MCF 10A (cell line): ENCODE results near the gene TTC21A. TPM values are rescaled to one million over a fixed set of nuclear protein-coding genes. Genes with fewer than 3 reads are reported as not detected.

ENCODE experiments used
- BruUV-seq: library from RNA; stranded (reverse); fragments of 400-500 nt; replicated peaks from 2 replicates; lab custom pipeline; 2021; lab: Mats Ljungman, UMichigan
- CTCF ChIA-PET: fragments of 300-600 bp; sonication (Branson Sonifier 250); formaldehyde crosslinking; extraction: SDS; loops from one replicate; lab custom pipeline; 2021; ENCODE audit warnings: antibody characterized with exemption, inconsistent platforms; lab: Yijun Ruan, JAX
- POLR2A ChIA-PET: fragments of 300-600, 350-650 bp; sonication (Branson Sonifier 250); formaldehyde crosslinking; extraction: SDS; loops from one replicate; lab custom pipeline; 2020; ENCODE audit warnings: antibody characterized with exemption, inconsistent platforms; lab: Yijun Ruan, JAX
- DNase-seq: peaks from one replicate; pipeline ENCODE4 v3.0.0-alpha.2; 2018; ENCODE audit not compliant: unreplicated experiment
- H3K27ac Mint-ChIP-seq: one replicate; pipeline ENCODE4 v1.8.0; 2022; ENCODE audit warnings: mild to moderate bottlenecking, low read depth, mixed read lengths; ENCODE audit not compliant: unreplicated experiment
- H3K27me3 Mint-ChIP-seq: one replicate; pipeline ENCODE4 v1.8.0; 2022; ENCODE audit warnings: mixed read lengths; ENCODE audit not compliant: insufficient read depth, unreplicated experiment
- H3K36me3 Mint-ChIP-seq: one replicate; pipeline ENCODE4 v1.8.0; 2022; ENCODE audit warnings: mild to moderate bottlenecking, moderate library complexity, mixed read lengths; ENCODE audit not compliant: insufficient read depth, unreplicated experiment
- H3K4me1 Mint-ChIP-seq: one replicate; pipeline ENCODE4 v1.8.0; 2022; ENCODE audit warnings: mixed read lengths; ENCODE audit not compliant: insufficient read depth, unreplicated experiment
- H3K4me3 Mint-ChIP-seq: one replicate; pipeline ENCODE4 v1.8.0; 2022; ENCODE audit warnings: mild to moderate bottlenecking, moderate library complexity, mixed read lengths; ENCODE audit not compliant: unreplicated experiment
- H3K9me3 Mint-ChIP-seq: one replicate; pipeline ENCODE4 v1.8.0; 2022; ENCODE audit warnings: mixed read lengths; ENCODE audit not compliant: unreplicated experiment
- CTCF ChIP-seq: fragments of 200-600 bp; IDR thresholded peaks from one replicate; pipeline ENCODE4 v1.8.0; 2022; ENCODE audit warnings: antibody characterized with exemption, mild to moderate bottlenecking; ENCODE audit not compliant: unreplicated experiment
- intact Hi-C: fragments of 100-400 bp; cut with micrococcal nuclease; formaldehyde crosslinking; loops from 2 replicates; pipeline ENCODE4 v1.14.1; 2022
- total RNA-seq: library from RNA; stranded (reverse); gene quantifications from 2 replicates; pipeline ENCODE4 v1.2.3, GENCODE V29; 2022

The TTC21A gene
- total RNA-seq, 1 experiment from 2014 or later = 2.1 TPM

GRCh38 chr3:39075910-39076309 lies 31.6 kb upstream of the TTC21A start:
- no peak for TF ChIP-seq CTCF
- no TSS peak for BruUV-seq
- H3K9me3 Mint-ChIP-seq = no peaks in the 10 kb centered on the region
- H3K36me3 Mint-ChIP-seq = peaks cover 43% of the 10 kb centered on the region
- no peak overlapping the region for H3K4me3 Mint-ChIP-seq
- H3K27ac Mint-ChIP-seq = no peak overlapping the region
- ChIA-PET POLR2A (interaction anchor here (1.0 to 2.4 kb wide), 2 partner anchors 11 to 24 kb away, joined by 3 to 5 read pairs; partner anchors contain the start of genes SCN11A and WDR48), CTCF (interaction anchor here (0.9 to 1.9 kb wide), 2 partner anchors 27 to 216 kb away, joined by 3 to 8 read pairs; no protein-coding TSS in a partner anchor)
- H3K4me1 Mint-ChIP-seq = no peaks in the 10 kb centered on the region
- intact Hi-C loops = no loop called here
- no peaks in the 10 kb centered on the region for H3K27me3 Mint-ChIP-seq
- DNase-seq = no peak

DNA sequence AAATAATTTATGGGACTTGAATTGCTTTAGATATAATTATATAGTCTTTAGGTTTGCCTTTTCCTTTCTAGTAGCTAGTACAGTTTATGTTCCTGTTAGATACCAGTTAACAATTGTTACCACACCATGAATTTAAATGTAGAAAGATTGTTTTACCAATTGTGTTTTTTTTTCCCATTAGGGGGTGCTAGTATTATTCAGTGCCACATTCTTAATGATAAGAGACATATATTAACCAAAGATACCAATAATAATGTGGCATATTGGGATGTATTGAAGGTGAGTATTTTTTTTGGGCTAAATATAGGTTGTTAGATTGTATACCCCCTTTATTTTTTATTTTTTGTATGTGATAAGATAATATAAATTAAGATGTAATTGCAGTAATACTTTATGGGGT lies 27.9 kb upstream of the TTC21A start:
- Mint-ChIP-seq H3K36me3 (peaks cover 48% of the 10 kb centered on the region), H3K4me1 (no peaks in the 10 kb centered on the region), H3K27me3 (no peaks in the 10 kb centered on the region), H3K4me3 (no peak overlapping the region), H3K9me3 (no peaks in the 10 kb centered on the region), H3K27ac (no peak overlapping the region)
- ChIA-PET CTCF (interaction anchor here (1.1 kb wide), 1 partner anchor 209 kb away, joined by 7 read pairs; no protein-coding TSS in a partner anchor), POLR2A (no interaction called here)
- TF ChIP-seq CTCF = no peak
- intact Hi-C loops = no loop called here
- no peak for DNase-seq
- no TSS peak for BruUV-seq

DNA sequence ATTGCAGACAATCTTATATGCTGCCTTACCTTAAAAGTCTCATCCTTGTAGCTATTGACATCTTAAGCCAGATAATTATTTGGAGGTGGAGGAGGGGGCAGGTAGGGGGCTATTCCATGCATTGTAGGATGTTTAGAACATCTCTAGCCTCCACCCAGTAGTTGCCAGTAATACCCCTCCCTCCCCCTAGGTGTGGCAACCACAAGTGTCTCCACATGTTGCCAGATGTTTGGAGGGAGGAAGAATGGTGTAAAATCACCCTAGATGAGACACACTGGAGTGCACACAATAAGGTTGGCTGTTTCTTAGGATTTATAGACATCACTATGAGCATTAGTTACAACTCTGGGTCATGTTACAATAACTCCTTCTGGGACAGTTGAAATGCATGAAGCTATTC lies 27.5 kb upstream of the TTC21A start:
- TF ChIP-seq CTCF = no peak
- ChIA-PET POLR2A (no interaction called here), CTCF (interaction anchor here (0.6 to 1.9 kb wide), 5 partner anchors 12 to 209 kb away, joined by 3 to 10 read pairs (median 4); no protein-coding TSS in a partner anchor)
- no TSS peak for BruUV-seq
- DNase-seq = no peak
- H3K4me3 Mint-ChIP-seq = no peak overlapping the region
- H3K27ac Mint-ChIP-seq = no peak overlapping the region
- intact Hi-C loops = no loop called here
- peaks cover 48% of the 10 kb centered on the region for H3K36me3 Mint-ChIP-seq
- H3K9me3 Mint-ChIP-seq = no peaks in the 10 kb centered on the region
- no peaks in the 10 kb centered on the region for H3K4me1 Mint-ChIP-seq
- no peaks in the 10 kb centered on the region for H3K27me3 Mint-ChIP-seq

GRCh38 chr3:39082666-39083313 lies 24.7 kb upstream of the TTC21A start:
- ChIA-PET CTCF (interaction anchor here (0.6 to 0.8 kb wide), 2 partner anchors 113 to 534 kb away, joined by 3 read pairs; no protein-coding TSS in a partner anchor), POLR2A (no interaction called here)
- no peak for TF ChIP-seq CTCF
- H3K4me1 Mint-ChIP-seq = no peaks in the 10 kb centered on the region
- no TSS peak for BruUV-seq
- no peaks in the 10 kb centered on the region for H3K9me3 Mint-ChIP-seq
- no peak overlapping the region for H3K4me3 Mint-ChIP-seq
- peaks cover 42% of the 10 kb centered on the region for H3K36me3 Mint-ChIP-seq
- H3K27ac Mint-ChIP-seq = no peak overlapping the region
- H3K27me3 Mint-ChIP-seq = no peaks in the 10 kb centered on the region
- no peak for DNase-seq
- intact Hi-C loops = no loop called here
